GM23248 (cell line): ENCODE measurements around the gene NAALADL2. TPM values are rescaled to one million over a fixed set of nuclear protein-coding genes. Genes with fewer than 3 reads are reported as not detected.

ENCODE experiments used
- DNase-seq: peaks from one replicate; pipeline ENCODE4 v3.0.0-alpha.2; 2015
- H2AFZ ChIP-seq: fragments of 200-600 bp; sonication (generic); 2 replicates; pipeline ENCODE4 v1.6.1; 2016; ENCODE audit warnings: antibody characterized with exemption
- H3F3A ChIP-seq: fragments of 200-600 bp; sonication (generic); 2 replicates; pipeline ENCODE4 v1.6.1; 2016; ENCODE audit warnings: mild to moderate bottlenecking, antibody characterized with exemption, mixed run types; ENCODE audit not compliant: insufficient read depth
- H3K27ac ChIP-seq: fragments of 200-600 bp; sonication (generic); 2 replicates; pipeline ENCODE4 v1.5.1; 2016; ENCODE audit warnings: mild to moderate bottlenecking
- H3K27me3 ChIP-seq: fragments of 200-600 bp; sonication (generic); replicated peaks from 2 replicates; pipeline ENCODE4 v1.6.1; 2016; ENCODE audit warnings: mild to moderate bottlenecking; ENCODE audit not compliant: insufficient read depth
- H3K36me3 ChIP-seq: fragments of 200-600 bp; sonication (generic); 2 replicates; pipeline ENCODE4 v1.6.1; 2016; ENCODE audit warnings: low read depth, mild to moderate bottlenecking
- H3K4me1 ChIP-seq: fragments of 200-600 bp; sonication (generic); 2 replicates; pipeline ENCODE4 v1.6.1; 2016; ENCODE audit warnings: mild to moderate bottlenecking; ENCODE audit not compliant: insufficient read depth
- H3K4me2 ChIP-seq: fragments of 200-600 bp; sonication (generic); one replicate; pipeline ENCODE4 v1.6.1; 2016; ENCODE audit warnings: mild to moderate bottlenecking; ENCODE audit not compliant: unreplicated experiment
- H3K4me3 ChIP-seq: fragments of 200-600 bp; sonication (generic); 2 replicates; pipeline ENCODE4 v1.5.1; 2016; ENCODE audit warnings: mild to moderate bottlenecking
- H3K79me2 ChIP-seq: fragments of 200-600 bp; sonication (generic); 2 replicates; pipeline ENCODE4 v1.6.1; 2016; ENCODE audit warnings: mild to moderate bottlenecking; ENCODE audit not compliant: insufficient read depth
- H3K9ac ChIP-seq: fragments of 200-600 bp; sonication (generic); 2 replicates; pipeline ENCODE4 v1.6.1; 2016; ENCODE audit warnings: mild to moderate bottlenecking
- H3K9me2 ChIP-seq: fragments of 200-600 bp; sonication (generic); 2 replicates; pipeline ENCODE4 v1.6.1; 2016; ENCODE audit warnings: mixed run types, mild to moderate bottlenecking, moderate library complexity; ENCODE audit not compliant: insufficient read depth
- H3K9me3 ChIP-seq: fragments of 200-600 bp; sonication (generic); one replicate; pipeline ENCODE4 v1.6.1; 2017; ENCODE audit warnings: low read depth
- H4K20me1 ChIP-seq: fragments of 200-600 bp; sonication (generic); 2 replicates; pipeline ENCODE4 v1.6.0; 2016; ENCODE audit not compliant: insufficient read depth
- EZH2 ChIP-seq: fragments of 200-600 bp; sonication (generic); IDR thresholded peaks from 2 replicates; pipeline ENCODE4 v1.6.1; 2018; ENCODE audit warnings: antibody characterized with exemption, mild to moderate bottlenecking; ENCODE audit not compliant: insufficient read depth, poor library complexity, severe bottlenecking
- EZH2phosphoT487 ChIP-seq: fragments of 200-600 bp; sonication (generic); IDR thresholded peaks from 2 replicates; pipeline ENCODE4 v1.6.1; 2018; ENCODE audit warnings: antibody characterized with exemption, moderate library complexity, mild to moderate bottlenecking, low read depth; ENCODE audit not compliant: insufficient read depth
- WGBS, 2 experiments: methylation state at CpG; one replicate each; pipeline ENCODE4 v1.1.6; 2015 to 2017; ENCODE audit warnings: low lambda C conversion rate in 2 of 2, low coverage in 1 of 2; ENCODE audit errors: missing lambda C conversion rate in 2 of 2; 5-methylcytosine and 5-hydroxymethylcytosine counted together
- in situ Hi-C: fragments of 300-500 bp; cut with MboI; formaldehyde crosslinking; loops from 2 replicates; pipeline ENCODE4 v1.15.0; 2020
- polyA plus RNA-seq: library from polyadenylated mRNA; unstranded; fragments of >200 nt; fragmentation: Nextera tagmentation; extraction: Ambion mirVana; gene quantifications from 2 replicates; pipeline ENCODE4 v1.2.1, GENCODE V29; 2016
- total RNA-seq: library from RNA; depleted of rRNA; stranded (reverse); fragments of >200 nt; shearing (Covaris generic); gene quantifications from 2 replicates; pipeline ENCODE4 v1.2.3, GENCODE V29; 2014

The NAALADL2 gene
- total and polyA plus RNA-seq, 2 experiments from 2014 or later: 20.5 to 81.0 TPM

DNA sequence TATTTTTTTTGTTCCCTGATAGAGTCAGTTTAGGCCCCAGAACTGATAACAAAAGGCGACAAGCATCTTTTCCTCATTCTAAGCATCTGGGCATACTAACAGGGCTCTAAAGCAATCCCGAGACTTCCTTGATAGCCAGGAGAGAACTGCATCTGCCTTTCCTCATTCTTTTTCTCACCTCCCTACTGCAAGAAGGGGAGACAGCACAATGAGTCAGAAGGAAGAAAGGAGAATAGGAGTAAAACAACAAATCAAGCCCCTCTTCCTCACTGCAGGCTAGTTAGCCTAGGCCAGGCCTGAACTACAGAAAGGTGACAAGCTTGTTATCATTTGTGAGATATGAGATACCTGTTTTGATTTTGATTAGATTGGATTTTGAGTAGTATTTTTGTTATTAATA lies 97.9 kb downstream of the NAALADL2 start:
- Histone ChIP-seq H3K4me1 (peaks cover 62% of the 10 kb centered on the region), H2AFZ (peak overlapping the region; percentile 53; the same call in 1 of the 2 replicates), H3K79me2 (no peaks in the 10 kb centered on the region), H3K9me2 (no peaks in the 10 kb centered on the region), H3K4me3 (no peak overlapping the region), H3K36me3 (no peaks in the 10 kb centered on the region), H3F3A (peaks cover 44% of the 10 kb centered on the region), H4K20me1 (no peaks in the 10 kb centered on the region), H3K9ac (peak overlapping the region; percentile 12), H3K9me3 (no peaks in the 10 kb centered on the region), H3K27ac (peak overlapping the region; percentile 51), H3K4me2 (peak overlapping the region; percentile 49), H3K27me3 (no peaks in the 10 kb centered on the region)
- in situ Hi-C loops: no loop called here
- no peak for TF ChIP-seq EZH2
- TF ChIP-seq EZH2phosphoT487: no peak
- 58 to 64% methylated on average over 2 of the region's 2 CpGs for WGBS, 2 experiments
- DNase-seq: peak; percentile 38

DNA sequence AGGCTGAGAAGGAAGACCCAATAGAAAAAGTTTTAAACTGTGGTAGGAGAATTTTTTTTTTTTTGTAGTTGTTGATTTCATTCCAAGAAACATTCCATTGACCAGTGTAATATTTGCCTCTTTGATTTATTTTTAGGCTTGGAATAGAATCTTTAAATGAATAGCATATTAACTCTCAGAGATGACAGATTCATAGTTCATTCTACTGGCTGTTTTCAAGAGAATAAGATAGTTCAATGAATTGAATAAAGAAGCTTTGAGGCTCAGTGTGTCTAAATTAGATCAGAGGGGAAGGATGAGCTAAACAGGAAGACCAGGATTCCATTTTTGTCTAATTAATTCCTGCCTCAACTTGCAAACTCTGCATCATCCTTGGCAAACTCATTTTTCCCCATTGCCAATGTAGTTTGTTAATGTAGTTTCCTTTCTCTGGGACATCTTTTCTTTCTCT lies 98.4 kb downstream of the NAALADL2 start:
- peaks cover 57% of the 10 kb centered on the region for H3K4me1 ChIP-seq
- no peaks in the 10 kb centered on the region for H3K9me2 ChIP-seq
- no peaks in the 10 kb centered on the region for H3K79me2 ChIP-seq
- no peaks in the 10 kb centered on the region for H3K9me3 ChIP-seq
- H3F3A ChIP-seq: peaks cover 41% of the 10 kb centered on the region
- H3K27me3 ChIP-seq: no peaks in the 10 kb centered on the region
- no peaks in the 10 kb centered on the region for H3K36me3 ChIP-seq
- TF ChIP-seq EZH2 (no peak), EZH2phosphoT487 (no peak)
- H2AFZ ChIP-seq: peak overlapping the region; percentile 53
- in situ Hi-C loops: no loop called here
- H3K27ac ChIP-seq: peak overlapping the region; percentile 51
- H3K4me3 ChIP-seq: no peak overlapping the region
- H4K20me1 ChIP-seq: no peaks in the 10 kb centered on the region
- DNase-seq: peak; percentile 49
- peak overlapping the region; percentile 49 for H3K4me2 ChIP-seq
- peak overlapping the region; percentile 12 for H3K9ac ChIP-seq

DNA sequence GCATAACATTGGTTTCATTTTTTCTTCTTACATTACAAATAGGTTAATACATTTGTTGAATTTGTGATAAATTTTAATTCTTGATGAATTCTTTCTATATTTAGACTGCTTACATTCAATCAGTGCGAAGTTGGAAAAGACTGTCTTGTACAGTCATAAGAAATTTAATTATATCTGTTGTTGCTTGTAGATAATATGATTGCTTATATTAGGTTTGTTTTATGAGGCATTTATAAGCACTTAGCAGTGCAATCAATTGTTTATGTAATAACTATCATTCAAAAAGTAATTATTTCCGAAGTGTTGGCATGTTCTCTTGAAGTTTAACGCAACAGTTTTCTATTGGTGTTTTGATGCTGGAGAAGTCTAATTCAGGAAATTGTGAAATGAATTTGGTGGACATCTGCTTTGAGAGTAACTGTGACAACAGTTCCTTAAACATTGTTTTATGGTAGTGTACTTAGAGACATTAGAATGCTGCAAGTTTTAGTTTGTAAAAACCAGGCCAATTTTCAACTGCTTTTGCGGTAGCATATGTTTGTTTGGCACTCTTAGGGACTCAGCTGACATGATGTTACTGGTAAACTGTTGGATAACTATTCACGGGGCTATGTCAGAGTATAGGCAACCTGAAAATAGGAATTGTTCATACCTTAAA lies 99.7 kb downstream of the NAALADL2 start:
- H3F3A ChIP-seq: peaks cover 41% of the 10 kb centered on the region
- H3K9me2 ChIP-seq: no peaks in the 10 kb centered on the region
- in situ Hi-C loops: no loop called here
- TF ChIP-seq EZH2phosphoT487 (no peak), EZH2 (no peak)
- H3K4me1 ChIP-seq: peaks cover 55% of the 10 kb centered on the region
- peak overlapping the region; percentile 49 for H3K4me2 ChIP-seq
- no peaks in the 10 kb centered on the region for H4K20me1 ChIP-seq
- peak; percentile 47 for DNase-seq
- H3K79me2 ChIP-seq: no peaks in the 10 kb centered on the region
- H3K9ac ChIP-seq: peak overlapping the region; percentile 6; the same call in 1 of the 2 replicates
- no peaks in the 10 kb centered on the region for H3K9me3 ChIP-seq
- H3K27ac ChIP-seq: peak overlapping the region; percentile 51
- H3K4me3 ChIP-seq: peak overlapping the region; percentile 1; the same call in 1 of the 2 replicates
- WGBS, 2 experiments: 24 to 36% methylated on average over 5 of the region's 5 CpGs
- no peaks in the 10 kb centered on the region for H3K36me3 ChIP-seq
- no peaks in the 10 kb centered on the region for H3K27me3 ChIP-seq
- H2AFZ ChIP-seq: peak overlapping the region; percentile 57

DNA sequence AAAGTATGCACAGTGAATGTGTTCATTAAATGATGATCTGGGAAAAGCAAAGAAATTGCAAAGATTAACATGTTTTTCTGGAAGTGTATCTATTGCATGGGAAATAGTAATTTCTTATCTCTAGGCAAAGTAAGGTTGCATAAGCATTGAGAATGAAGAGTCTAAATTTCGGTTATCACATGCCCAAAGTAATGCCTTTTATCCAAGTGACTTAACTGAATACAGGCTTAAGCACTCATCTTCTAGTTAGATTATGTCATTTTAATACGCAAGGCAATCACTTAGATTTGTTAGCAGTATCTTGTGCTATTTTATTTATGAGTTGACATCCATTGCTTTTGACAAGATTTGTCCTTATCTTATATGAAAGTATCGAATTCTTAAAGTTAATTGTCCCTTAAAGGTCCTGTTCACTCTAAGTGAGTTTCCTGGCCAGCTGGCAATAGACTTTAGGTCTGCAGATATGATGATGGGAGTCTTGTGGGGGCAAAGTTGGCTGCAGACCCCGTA lies 100.5 kb downstream of the NAALADL2 start:
- H3K4me1 ChIP-seq: peaks cover 53% of the 10 kb centered on the region
- H3K9me2 ChIP-seq: no peaks in the 10 kb centered on the region
- DNase-seq: no peak
- no peak overlapping the region for H3K9ac ChIP-seq
- no peaks in the 10 kb centered on the region for H3K9me3 ChIP-seq
- no peaks in the 10 kb centered on the region for H3K27me3 ChIP-seq
- H2AFZ ChIP-seq: peak overlapping the region; percentile 57
- no peaks in the 10 kb centered on the region for H4K20me1 ChIP-seq
- no peak overlapping the region for H3K4me3 ChIP-seq
- in situ Hi-C loops: no loop called here
- no peaks in the 10 kb centered on the region for H3K36me3 ChIP-seq
- 82 to 87% methylated on average over 4 of the region's 4 CpGs for WGBS, 2 experiments
- peak overlapping the region; percentile 51 for H3K27ac ChIP-seq
- no peak for TF ChIP-seq EZH2phosphoT487
- no peak for TF ChIP-seq EZH2
- no peak overlapping the region for H3K4me2 ChIP-seq
- peaks cover 41% of the 10 kb centered on the region for H3F3A ChIP-seq
- H3K79me2 ChIP-seq: no peaks in the 10 kb centered on the region
